Measurements from ENCODE around the gene NEDD1. TPM values are rescaled to one million over a fixed set of nuclear protein-coding genes. Genes with fewer than 3 reads are reported as not detected.
A peak's percentile ranks its signal among the peaks of the same experiment; 100 is the strongest.

NEDD1 gene
- total and polyA plus RNA-seq, 10 of the 15 experiments (the other 5 are each of a cell fraction or from before 2014, with no cell fraction given) = 15.9 to 52.6 (median 28.7) TPM

DNA sequence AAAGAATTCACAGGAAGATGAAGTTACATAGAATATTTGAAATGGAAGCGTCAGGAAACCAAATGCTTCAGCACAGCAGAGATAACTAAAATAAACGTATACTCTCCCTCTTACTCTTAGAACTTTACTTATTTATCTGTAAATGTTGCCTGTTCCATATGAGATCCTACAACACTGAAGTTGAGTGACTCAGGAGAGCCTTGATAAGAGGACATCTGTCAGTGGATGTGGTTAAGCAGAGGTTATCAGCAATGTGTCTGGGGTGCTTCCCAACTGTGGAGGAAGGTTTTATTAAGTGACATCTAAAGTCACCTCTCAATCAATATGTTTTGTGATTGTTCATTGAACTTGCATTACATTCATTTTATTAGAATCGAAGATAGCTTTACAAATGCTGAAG lies 81.9 kb downstream of the NEDD1 start:
- ChIA-PET RAD21 (ENCODE audit: unreplicated experiment) (interaction anchor here (1.0 to 1.8 kb wide), 5 partner anchors 88 to 1344 kb away, joined by 3 to 6 read pairs (median 4); no protein-coding TSS in a partner anchor), CTCF (interaction anchor here (1.0 to 8.6 kb wide), 7 partner anchors 316 to 1386 kb away, joined by 3 to 119 read pairs (median 4); no protein-coding TSS in a partner anchor)
- no peak for DNase-seq (ENCODE audit: low read depth, low spot score)

DNA sequence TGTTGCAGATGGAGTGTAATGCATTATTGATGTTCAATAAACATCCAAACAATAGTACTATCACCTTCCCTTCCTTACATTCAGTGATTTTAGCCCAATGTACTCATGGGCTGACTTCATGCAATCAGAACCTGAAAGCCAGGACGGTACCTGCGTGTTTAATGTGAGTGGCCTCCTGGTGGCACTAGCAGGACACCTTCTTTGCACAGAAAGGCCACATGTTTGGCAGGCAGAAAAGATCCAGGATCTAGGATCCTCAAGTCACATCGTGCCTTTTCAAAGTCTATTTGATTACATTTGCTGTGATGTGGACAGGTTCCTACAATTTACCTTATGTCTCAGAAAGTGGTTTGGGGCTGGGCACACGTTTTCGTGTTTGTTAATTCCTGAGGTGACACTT lies 82.9 kb downstream of the NEDD1 start:
- FAIRE-seq (no peak), DNase-seq (ENCODE audit: low read depth, low spot score) (no peak), ATAC-seq (peak; percentile 58)
- H3K79me2 ChIP-seq (ENCODE audit: control insufficient read depth, insufficient read depth, low read length) = no peaks in the 10 kb centered on the region
- WGBS (ENCODE audit: insufficient coverage, insufficient replicate concordance, low lambda C conversion rate, missing lambda C conversion rate) = 18% methylated on average over 5 of the region's 5 CpGs
- no TSS peak for BruUV-seq (replicated peaks)
- TF ChIP-seq MTA3 (IDR thresholded peaks at IDR 0.05; ENCODE audit: borderline replicate concordance, low read length) (no peak), CTCF (IDR thresholded peaks at IDR 0.05 in 2 of 3, conservative IDR thresholded peaks at IDR 0.05 in 1 of 3; ENCODE audit: control insufficient read depth in 2 of 3, extremely low read depth in 1 of 3, insufficient read depth in 1 of 3, low read depth in 3 of 3, low read length in 3 of 3) (peak in 2 of 3 experiments; percentile 42 to 49; a peak in 3 of 6 replicates), SMC3 (IDR thresholded peaks at IDR 0.05; ENCODE audit: borderline replicate concordance, low read length) (peak; percentile 27; the same call in 1 of the 2 replicates), RAD21 (IDR thresholded peaks at IDR 0.05; ENCODE audit: insufficient read depth, low read depth, low read length) (peak; percentile 69)
- peaks cover 0 to 6% of the 10 kb centered on the region in 2 experiments; a peak in 2 of 4 replicates for H3K27me3 ChIP-seq (replicated peaks in 1 of 2; ENCODE audit: control insufficient read depth in 2 of 2, insufficient read depth in 2 of 2, low read length in 1 of 2)
- no peak overlapping the region for H3K4me2 ChIP-seq (ENCODE audit: control insufficient read depth, insufficient read depth)
- peaks cover 8% of the 10 kb centered on the region for H3K4me1 ChIP-seq (ENCODE audit: control insufficient read depth, insufficient read depth, low read length)
- H4K20me1 ChIP-seq (ENCODE audit: control insufficient read depth, insufficient read depth) = no peaks in the 10 kb centered on the region
- in situ Hi-C loops (cut with MboI) (loop anchor here (10.0 kb wide), 3 partner anchors 315 to 1405 kb away; no protein-coding TSS in a partner anchor), intact Hi-C loops (cut with micrococcal nuclease; ENCODE audit: unreplicated experiment) (loop anchor here (10.0 kb wide), 1 partner anchor 85 kb away; the partner anchor contains the start of gene NEDD1)
- no peak overlapping the region for H3K4me3 ChIP-seq
- ChIA-PET CTCF (interaction anchor here (0.7 to 8.6 kb wide), 9 partner anchors 13 to 1014 kb away, joined by 3 to 119 read pairs (median 4); no protein-coding TSS in a partner anchor), POLR2A (no interaction called here), SMC1A (ENCODE audit: uncharacterized antibody, unreplicated experiment) (interaction anchor here (1.0 to 1.5 kb wide), 4 partner anchors 10 to 1411 kb away, joined by 3 to 4 read pairs (median 3); no protein-coding TSS in a partner anchor), RAD21 (ENCODE audit: unreplicated experiment) (no interaction called here)
- no peak overlapping the region for H3K27ac ChIP-seq (ENCODE audit: control insufficient read depth, insufficient read depth)
- H3K9ac ChIP-seq (ENCODE audit: control insufficient read depth, insufficient read depth, low read length) = no peak overlapping the region
- H3K36me3 ChIP-seq (ENCODE audit: control insufficient read depth in 2 of 2, insufficient read depth in 2 of 2, low read length in 1 of 2) = no peaks in the 10 kb centered on the region
- no peak overlapping the region for H2AFZ ChIP-seq (ENCODE audit: control insufficient read depth, low read depth, low read length)
- no peaks in the 10 kb centered on the region for H3K9me3 ChIP-seq (replicated peaks; ENCODE audit: control insufficient read depth, insufficient read depth, low read length)

More for the DNA sequence above, 81.9 kb downstream of the NEDD1 start:
- intact Hi-C loops (cut with micrococcal nuclease; ENCODE audit: unreplicated experiment) = loop anchor here (10.0 kb wide), 1 partner anchor 84 kb away; the partner anchor contains the start of gene NEDD1
- H3K27ac ChIP-seq (ENCODE audit: control insufficient read depth, insufficient read depth) = no peak overlapping the region
- H3K79me2 ChIP-seq (ENCODE audit: control insufficient read depth, insufficient read depth, low read length) = no peaks in the 10 kb centered on the region
- TF ChIP-seq RAD21 (IDR thresholded peaks at IDR 0.05; ENCODE audit: insufficient read depth, low read depth, low read length) (no peak), TCF12 (IDR thresholded peaks at IDR 0.05; ENCODE audit: low read depth, low read length) (no peak), SUPT20H (IDR thresholded peaks at IDR 0.05; ENCODE audit: borderline replicate concordance, control insufficient read depth, low read depth, low read length) (no peak), ZZZ3 (IDR thresholded peaks at IDR 0.05; ENCODE audit: control insufficient read depth, insufficient read length, low read depth) (no peak), ZNF24 (IDR thresholded peaks at IDR 0.05) (no peak)
- POLR2A ChIA-PET = no interaction called here
- H3K4me3 ChIP-seq = no peak overlapping the region
- H4K20me1 ChIP-seq (ENCODE audit: control insufficient read depth, insufficient read depth) = no peaks in the 10 kb centered on the region
- WGBS (ENCODE audit: insufficient coverage, insufficient replicate concordance, low lambda C conversion rate, missing lambda C conversion rate) = 100% methylated on average over 3 of the region's 3 CpGs
- H3K4me1 ChIP-seq (ENCODE audit: control insufficient read depth, insufficient read depth, low read length) = peaks cover 5% of the 10 kb centered on the region
- no TSS peak for BruUV-seq (replicated peaks)
- no peak for FAIRE-seq
- H3K27me3 ChIP-seq (replicated peaks in 1 of 2; ENCODE audit: control insufficient read depth in 2 of 2, insufficient read depth in 2 of 2, low read length in 1 of 2) = peaks cover 0 to 6% of the 10 kb centered on the region in 2 experiments; a peak in 2 of 4 replicates
- no peak overlapping the region for H2AFZ ChIP-seq (ENCODE audit: control insufficient read depth, low read depth, low read length)
- no peaks in the 10 kb centered on the region for H3K9me3 ChIP-seq (replicated peaks; ENCODE audit: control insufficient read depth, insufficient read depth, low read length)
- H3K36me3 ChIP-seq (ENCODE audit: control insufficient read depth in 2 of 2, insufficient read depth in 2 of 2, low read length in 1 of 2) = no peaks in the 10 kb centered on the region
- ATAC-seq = no peak
- SMC1A ChIA-PET (ENCODE audit: uncharacterized antibody, unreplicated experiment) = interaction anchor here (1.0 to 3.2 kb wide), 4 partner anchors 287 to 1386 kb away, joined by 3 to 12 read pairs (median 4); no protein-coding TSS in a partner anchor
- no peak overlapping the region for H3K4me2 ChIP-seq (ENCODE audit: control insufficient read depth, insufficient read depth)
- in situ Hi-C loops (cut with MboI) = loop anchor here (10.0 kb wide), 1 partner anchor 316 kb away; no protein-coding TSS in a partner anchor
- H3K9ac ChIP-seq (ENCODE audit: control insufficient read depth, insufficient read depth, low read length) = no peak overlapping the region
